Activated naive CD4-positive, alpha-beta T cell treated with anti-CD3 and anti-CD28 coated beads, Interleukin-2, amount 50 U/mL, for 16 hours (primary cell): Measurements from ENCODE around the gene REM2.

Source experiments
- DNase-seq: peaks from one replicate; pipeline ENCODE4 v3.0.0-alpha.2; 2020

The REM2 gene, protein sequence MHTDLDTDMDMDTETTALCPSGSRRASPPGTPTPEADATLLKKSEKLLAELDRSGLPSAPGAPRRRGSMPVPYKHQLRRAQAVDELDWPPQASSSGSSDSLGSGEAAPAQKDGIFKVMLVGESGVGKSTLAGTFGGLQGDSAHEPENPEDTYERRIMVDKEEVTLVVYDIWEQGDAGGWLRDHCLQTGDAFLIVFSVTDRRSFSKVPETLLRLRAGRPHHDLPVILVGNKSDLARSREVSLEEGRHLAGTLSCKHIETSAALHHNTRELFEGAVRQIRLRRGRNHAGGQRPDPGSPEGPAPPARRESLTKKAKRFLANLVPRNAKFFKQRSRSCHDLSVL

DNA sequence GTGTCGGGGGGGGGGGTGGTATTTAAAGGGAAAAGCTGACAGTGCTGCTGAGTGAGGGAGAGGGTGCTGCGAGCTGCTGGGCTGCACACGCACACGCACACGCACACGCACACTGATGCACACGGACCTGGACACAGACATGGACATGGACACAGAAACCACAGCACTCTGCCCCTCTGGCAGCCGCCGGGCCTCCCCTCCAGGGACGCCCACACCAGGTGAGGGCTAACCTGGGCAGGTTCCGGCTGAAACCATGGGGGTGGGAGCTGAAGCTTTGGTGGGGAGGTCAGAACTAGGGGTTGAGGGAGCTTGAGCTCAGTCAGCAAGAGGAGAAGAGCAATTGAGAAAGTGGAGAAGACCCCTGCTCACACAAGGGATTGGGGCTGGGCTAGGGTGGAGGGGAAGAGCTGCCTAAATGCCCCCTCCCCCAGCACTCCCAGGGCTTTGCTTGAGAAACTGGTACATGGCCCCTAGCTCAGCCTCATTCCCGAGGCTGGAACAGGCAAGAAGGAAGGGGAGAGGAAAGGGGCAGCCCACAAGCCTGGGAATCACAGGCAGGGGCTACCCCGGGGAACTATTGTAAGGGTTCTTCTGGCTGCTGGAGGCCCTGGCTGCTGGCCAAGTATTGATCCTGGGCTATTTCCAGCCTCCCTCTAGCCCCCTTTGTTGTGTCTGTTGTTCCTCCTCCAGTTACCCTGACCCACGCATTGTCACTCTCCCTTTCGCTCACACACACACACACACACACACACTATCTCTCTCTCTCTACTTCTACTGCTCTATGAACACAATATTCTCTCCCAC, at the start of gene REM2:
Gene REM2 (plus strand): TSS at position 50 of the 804 bp plus-strand sequence. CDS start 66 bp downstream, at position 116.
- DNase-seq: no peak

DNA sequence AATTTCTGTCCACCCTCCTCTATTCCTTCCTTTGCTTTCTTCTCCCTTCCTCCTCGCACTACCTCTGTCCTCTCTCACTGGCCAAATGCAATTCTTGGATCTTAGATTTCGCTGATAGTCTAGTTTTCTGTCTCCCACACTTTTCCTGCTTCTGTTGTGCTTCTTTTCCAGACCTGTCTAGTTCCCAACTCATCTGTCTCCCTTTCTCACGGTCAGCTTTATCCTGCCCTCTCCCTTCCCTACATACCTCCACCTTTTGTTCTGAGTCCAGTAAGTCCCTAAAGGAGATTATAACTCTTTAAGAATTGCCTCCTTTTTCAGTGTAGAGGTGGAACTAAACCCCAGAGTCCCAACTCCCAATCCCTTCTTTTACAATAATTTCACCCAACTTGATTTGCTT, 47.5 kb upstream of the REM2 start:
- DNase-seq: no peak

DNA sequence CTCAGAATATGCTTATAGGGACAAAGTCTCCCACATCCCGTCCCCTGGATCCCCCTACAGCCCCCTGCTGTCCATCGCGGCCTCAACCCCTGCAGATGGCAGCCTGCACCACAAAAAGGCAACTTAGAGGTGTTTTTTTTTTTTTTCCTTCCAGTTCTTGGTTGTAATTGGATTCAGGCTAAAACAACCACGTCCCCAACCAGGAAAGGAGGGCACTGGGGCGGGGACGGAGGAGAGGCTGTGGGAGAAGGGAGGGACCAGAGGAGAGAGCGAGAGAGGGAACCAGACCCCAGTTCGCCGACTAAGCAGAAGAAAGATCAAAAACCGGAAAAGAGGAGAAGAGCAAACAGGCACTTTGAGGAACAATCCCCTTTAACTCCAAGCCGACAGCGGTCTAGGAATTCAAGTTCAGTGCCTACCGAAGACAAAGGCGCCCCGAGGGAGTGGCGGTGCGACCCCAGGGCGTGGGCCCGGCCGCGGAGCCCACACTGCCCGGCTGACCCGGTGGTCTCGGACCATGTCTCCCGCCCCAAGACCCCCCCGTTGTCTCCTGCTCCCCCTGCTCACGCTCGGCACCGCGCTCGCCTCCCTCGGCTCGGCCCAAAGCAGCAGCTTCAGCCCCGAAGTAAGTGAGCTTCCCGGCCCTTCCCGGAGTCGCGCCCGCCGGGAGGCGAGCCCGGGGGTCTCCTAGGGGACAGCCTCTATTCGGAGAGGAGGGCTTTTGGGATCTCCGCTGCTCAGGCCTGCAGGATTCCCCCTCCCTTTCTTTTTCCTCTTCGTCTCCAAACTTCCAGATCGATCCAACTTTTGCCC, 46.5 kb upstream of the REM2 start, which contains the start of gene MMP14:
Gene MMP14 (plus strand): TSS at position 285 of the 813 bp plus-strand sequence. CDS start 233 bp downstream, at position 518.
- no peak for DNase-seq

DNA sequence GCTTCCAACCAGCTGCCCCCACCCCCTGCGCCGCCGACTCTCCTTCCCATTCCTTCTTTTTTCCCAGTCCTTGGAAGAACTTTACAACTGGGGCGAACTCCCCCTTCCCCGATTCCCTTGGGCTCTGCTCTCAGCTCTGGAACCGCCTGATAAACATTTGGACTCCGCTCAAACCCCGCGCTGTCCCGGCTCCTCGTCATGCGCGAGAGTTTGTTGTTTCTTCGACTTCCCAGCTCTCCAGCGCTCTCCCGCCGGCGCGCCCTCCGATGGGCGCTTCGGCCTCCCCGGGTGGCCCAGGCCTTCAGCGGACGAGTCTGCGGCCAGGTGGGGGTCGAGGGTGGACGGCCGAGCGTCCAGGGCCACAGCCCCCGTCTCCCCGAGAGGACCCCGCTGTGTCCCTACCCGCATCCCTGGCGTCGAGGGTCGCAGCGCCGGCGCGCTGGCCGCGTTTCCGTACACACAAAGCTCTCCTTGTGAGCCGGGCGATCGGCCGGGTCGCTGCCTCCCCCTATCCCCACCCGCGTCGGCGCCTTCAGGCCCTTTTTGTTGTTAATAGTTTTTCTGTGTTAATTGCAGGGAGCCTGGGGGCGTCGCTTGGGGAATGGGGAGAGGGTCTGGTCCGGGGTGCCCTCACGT, 45.8 kb upstream of the REM2 start:
- DNase-seq: peak; percentile 23

DNA sequence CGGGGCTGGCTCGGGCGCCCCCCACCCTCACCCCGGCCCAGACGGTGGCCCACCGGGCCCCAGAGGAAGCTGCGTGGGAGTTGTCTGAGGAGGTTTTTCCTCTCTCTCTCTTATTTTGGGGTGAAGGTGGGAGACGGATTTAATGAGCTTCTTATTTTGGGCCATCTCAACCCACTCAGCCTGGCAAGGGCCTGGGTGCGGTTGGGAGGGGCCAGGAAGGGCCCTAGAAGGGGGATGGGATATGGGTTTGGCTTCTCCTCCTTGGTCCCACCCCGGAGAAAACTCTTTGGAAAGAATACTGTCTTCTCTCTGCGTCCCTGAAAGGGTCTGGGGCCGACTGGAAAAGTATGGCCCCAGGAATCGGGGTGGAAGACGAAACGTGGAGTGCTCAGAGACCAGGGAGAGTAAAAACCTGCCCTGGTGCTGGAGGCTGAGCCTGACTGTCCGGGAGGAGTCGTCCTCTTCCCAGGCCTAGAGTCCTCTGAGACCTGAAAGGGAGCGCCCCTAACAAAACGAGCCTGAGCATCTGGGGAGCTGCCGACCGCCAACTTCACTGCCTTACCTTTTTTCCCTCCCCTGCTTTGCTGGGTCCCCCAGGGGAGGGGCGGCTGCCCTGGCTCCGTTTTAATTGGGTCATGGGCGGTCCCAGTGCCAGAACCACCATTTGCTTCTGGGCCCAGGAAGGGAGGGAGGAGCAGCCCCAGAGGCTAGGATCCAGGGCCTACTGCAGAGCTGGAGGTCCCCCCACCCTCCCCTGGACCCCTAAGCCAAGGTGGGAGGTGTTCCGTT, 45.1 kb upstream of the REM2 start:
- no peak for DNase-seq

DNA sequence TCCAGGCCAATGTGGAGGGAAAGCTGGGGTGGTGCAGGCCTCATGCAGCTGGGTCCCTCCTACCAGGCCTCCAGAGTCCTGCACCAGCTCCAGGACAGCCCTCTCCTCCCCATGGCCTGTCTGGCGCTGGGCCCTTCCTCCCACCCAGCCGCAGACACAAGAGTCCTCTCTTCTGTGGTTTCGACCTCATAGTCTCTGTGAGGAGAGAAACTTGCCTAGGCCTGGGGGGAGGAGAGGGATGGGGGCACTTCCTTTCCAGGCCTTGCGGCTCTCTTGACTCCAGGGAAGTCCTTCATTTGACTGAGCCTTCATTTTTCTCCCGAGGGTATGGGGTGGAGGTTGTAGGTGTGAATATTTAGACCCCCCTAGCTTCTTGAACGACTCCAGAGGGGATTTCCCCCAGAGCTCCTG, 44.4 kb upstream of the REM2 start:
- DNase-seq: no peak

DNA sequence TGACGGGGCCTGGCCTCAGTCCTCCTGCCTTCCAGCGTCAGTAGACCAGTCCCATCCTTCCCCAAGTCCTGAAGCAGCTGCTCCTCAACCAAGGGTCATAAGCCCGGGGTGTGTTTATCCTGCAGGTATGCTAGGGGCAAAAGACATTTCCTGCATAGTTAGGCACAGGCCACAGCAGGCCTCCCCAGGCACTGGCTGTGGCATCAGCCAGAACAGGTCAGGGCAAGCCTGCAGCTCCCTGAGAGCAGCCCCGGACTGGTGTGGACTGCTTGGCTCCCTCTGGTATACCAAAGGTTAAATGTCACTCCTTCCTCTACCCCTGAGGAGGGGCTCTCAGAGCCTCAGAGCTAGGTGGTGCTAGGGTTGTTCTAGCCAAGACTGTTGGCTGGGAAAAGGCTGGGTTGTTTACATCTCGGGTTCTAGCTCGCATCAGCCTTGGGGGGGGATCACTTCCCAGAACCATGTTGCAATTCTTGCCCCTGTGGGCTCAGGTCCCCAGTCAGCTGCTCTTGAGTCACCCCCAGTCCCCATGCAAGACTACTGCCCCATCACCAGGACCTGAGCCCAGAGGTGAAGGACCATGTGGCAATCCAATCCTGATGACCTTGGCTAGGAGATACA, 43.8 kb upstream of the REM2 start:
- DNase-seq: no peak

DNA sequence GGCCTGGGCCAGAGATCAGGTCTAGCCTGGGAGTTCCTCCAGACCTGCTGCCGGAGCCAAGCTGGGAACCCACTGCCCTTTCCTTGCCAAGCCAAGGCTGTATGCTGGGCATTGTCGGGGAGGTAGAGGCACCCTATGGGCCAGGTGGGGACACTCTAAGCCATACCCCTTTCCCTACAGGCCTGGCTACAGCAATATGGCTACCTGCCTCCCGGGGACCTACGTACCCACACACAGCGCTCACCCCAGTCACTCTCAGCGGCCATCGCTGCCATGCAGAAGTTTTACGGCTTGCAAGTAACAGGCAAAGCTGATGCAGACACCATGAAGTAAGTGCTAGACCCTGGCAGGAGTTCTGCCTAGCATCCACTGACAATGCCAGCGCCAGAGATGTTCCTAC, 41.7 kb upstream of the REM2 start:
- DNase-seq: no peak

DNA sequence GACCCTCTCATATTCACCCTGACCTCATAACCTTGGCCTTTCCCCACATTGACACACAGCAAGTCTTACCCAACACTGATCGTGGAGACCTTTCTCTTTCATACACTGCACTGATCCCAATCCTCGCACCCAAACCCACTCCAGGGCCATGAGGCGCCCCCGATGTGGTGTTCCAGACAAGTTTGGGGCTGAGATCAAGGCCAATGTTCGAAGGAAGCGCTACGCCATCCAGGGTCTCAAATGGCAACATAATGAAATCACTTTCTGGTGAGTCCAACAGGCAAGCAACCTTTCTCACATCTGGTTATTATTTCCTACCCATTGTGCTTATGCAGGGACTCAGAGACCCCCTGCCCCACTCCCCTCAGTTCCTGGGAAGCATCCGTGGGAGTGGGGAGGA, 41.3 kb upstream of the REM2 start:
- no peak for DNase-seq

DNA sequence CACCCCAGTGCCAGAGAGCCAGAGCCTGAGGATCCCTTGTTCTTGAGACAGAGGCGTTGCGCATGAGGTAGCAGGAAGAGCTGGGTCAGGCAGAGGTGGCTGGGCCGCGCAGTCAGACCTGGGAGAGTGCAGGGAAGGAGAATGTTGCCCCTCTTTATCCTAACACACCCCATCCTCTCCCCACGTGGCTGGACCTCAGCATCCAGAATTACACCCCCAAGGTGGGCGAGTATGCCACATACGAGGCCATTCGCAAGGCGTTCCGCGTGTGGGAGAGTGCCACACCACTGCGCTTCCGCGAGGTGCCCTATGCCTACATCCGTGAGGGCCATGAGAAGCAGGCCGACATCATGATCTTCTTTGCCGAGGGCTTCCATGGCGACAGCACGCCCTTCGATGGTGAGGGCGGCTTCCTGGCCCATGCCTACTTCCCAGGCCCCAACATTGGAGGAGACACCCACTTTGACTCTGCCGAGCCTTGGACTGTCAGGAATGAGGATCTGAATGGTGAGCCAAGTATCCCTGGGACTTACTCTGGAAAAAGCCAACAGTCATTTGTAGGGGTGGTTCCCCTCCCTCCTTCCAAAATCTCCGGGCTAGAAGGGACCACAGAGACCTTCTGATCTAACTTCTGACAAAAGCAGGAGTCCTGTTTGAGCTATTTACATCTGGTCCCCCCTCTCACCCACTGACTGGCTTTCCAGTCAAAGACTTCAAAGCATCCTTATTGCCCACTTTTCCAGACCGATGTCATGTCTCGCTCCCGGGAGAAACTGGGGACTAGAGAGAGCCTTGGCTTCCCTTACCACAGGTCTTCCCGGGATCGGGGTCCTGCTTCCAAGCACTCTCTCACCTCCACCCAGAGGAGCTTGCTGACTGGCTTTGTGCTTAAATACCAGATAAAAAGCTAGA, 40.6 kb upstream of the REM2 start:
- no peak for DNase-seq

DNA sequence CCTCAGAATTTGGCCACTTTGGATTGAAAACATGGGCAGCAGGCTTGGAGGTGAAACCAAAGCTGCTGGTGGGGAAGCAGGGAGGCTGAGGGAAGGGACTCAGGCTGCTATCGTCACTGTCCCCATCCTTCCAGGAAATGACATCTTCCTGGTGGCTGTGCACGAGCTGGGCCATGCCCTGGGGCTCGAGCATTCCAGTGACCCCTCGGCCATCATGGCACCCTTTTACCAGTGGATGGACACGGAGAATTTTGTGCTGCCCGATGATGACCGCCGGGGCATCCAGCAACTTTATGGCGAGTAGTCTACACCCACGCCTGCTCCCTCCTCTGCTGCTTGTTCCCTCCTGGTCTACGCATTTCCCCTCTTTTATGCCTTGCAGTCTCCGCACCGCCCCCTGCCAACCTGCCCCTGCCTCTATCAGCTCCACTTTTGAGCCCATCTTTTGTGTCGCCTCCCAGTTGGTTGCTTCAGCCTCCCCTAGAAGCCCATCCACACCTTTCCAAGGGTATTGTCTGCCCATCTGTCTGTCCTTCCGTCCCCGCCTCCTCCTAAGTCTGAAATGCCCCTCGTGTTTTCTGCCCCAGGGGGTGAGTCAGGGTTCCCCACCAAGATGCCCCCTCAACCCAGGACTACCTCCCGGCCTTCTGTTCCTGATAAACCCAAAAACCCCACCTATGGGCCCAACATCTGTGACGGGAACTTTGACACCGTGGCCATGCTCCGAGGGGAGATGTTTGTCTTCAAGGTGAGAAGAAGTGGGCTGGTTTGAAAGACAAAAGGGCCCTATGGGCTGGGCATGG, 39.7 kb upstream of the REM2 start:
- DNase-seq: no peak

DNA sequence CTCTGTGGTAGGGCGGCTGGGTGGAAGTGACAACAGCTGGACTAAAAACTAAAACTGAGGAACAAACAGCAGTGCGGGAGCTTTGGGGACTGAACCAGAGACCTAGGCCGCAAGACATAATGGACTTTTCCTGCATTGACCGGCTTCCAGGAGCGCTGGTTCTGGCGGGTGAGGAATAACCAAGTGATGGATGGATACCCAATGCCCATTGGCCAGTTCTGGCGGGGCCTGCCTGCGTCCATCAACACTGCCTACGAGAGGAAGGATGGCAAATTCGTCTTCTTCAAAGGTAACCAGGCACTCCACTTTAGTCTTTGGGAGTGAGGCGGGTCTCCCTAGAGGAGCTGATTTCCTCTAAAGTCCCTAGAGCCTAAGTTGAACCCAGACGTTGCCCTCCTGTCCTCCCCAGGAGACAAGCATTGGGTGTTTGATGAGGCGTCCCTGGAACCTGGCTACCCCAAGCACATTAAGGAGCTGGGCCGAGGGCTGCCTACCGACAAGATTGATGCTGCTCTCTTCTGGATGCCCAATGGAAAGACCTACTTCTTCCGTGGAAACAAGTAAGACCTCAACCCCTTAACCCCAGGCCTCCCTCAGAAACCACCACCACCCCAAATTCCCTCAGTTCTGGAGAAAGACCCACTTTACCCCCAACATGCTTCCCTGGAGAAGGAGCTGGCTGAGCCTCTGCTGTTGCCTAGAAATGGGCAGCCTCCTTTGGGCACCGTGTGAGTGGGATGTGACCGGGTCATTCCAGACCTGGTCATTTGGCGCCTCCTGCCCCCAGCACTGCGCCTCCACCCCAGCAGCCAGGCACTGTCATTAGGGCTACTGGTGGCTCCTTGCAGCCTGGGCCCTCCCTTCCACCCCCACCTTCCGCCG, 38.6 kb upstream of the REM2 start:
- no peak for DNase-seq

DNA sequence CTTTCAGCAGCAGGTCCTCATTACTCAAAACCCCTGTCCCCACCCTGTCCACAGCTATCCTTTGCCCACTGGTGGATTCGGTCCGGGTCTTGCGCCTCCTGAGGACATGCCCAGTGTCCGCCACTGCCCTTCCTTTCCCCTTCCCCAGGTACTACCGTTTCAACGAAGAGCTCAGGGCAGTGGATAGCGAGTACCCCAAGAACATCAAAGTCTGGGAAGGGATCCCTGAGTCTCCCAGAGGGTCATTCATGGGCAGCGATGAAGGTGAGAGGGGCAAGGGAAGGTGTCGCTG, 38.0 kb upstream of the REM2 start:
- no peak for DNase-seq

DNA sequence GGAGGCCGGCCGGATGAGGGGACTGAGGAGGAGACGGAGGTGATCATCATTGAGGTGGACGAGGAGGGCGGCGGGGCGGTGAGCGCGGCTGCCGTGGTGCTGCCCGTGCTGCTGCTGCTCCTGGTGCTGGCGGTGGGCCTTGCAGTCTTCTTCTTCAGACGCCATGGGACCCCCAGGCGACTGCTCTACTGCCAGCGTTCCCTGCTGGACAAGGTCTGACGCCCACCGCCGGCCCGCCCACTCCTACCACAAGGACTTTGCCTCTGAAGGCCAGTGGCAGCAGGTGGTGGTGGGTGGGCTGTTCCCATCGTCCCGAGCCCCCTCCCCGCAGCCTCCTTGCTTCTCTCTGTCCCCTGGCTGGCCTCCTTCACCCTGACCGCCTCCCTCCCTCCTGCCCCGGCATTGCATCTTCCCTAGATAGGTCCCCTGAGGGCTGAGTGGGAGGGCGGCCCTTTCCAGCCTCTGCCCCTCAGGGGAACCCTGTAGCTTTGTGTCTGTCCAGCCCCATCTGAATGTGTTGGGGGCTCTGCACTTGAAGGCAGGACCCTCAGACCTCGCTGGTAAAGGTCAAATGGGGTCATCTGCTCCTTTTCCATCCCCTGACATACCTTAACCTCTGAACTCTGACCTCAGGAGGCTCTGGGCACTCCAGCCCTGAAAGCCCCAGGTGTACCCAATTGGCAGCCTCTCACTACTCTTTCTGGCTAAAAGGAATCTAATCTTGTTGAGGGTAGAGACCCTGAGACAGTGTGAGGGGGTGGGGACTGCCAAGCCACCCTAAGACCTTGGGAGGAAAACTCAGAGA, 37.0 kb upstream of the REM2 start:
- DNase-seq: no peak

DNA sequence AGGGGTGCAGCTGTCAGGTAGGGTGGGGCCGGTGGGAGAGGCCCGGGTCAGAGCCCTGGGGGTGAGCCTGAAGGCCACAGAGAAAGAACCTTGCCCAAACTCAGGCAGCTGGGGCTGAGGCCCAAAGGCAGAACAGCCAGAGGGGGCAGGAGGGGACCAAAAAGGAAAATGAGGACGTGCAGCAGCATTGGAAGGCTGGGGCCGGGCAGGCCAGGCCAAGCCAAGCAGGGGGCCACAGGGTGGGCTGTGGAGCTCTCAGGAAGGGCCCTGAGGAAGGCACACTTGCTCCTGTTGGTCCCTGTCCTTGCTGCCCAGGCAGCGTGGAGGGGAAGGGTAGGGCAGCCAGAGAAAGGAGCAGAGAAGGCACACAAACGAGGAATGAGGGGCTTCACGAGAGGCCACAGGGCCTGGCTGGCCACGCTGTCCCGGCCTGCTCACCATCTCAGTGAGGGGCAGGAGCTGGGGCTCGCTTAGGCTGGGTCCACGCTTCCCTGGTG, 36.2 kb upstream of the REM2 start:
- no peak for DNase-seq

DNA sequence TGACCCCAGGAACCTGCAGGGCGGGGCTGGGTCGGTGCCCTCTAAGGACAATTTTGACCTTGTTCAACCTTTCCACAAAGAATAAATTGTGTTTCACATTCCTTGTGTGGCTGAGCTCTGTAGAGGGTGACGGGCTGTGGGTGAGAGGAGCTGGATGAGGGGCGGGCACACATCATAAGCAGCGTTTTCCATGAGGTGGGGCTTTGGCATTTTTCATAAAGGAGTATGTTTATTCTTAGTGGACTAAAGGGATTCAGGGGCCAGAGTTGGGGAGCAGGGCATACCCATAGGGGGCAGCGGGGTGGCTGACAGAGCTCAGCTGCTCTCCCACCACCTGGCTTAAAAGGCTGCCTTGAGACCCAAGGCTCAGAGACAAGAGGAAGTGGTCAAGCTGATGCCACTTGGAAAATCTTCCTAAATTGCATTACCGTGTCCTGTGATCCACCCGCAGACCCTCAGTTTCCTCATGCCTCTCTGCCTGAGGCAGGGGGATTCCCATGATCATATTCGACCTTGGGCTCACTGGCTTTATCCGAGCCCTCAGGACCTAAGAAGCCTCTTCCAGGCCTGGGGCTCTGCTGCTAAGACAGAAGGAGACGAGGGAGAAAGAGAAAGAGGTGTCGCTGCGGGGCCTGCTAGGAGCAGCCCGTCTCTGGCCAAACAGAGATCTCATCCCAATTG, 35.2 kb upstream of the REM2 start:
- no peak for DNase-seq
